Testis (tissue), 3 donors: ENCODE measurements around the gene MACROH2A1. TPM values are rescaled to one million over a fixed set of nuclear protein-coding genes. Genes with fewer than 3 reads are reported as not detected.

Experiments used
- DNase-seq: peaks from one replicate; pipeline ENCODE4 v3.0.0-alpha.2; 2019
- H3K27ac ChIP-seq, 2 donors: fragments of 200-600 bp; sonication (generic); one replicate each; pipeline ENCODE4 v1.5.1; 2019
- H3K27me3 ChIP-seq: fragments of 200-600 bp; sonication (generic); one replicate; pipeline ENCODE4 v1.5.1; 2019
- H3K36me3 ChIP-seq: fragments of 200-600 bp; sonication (generic); one replicate; pipeline ENCODE4 v1.5.1; 2017; ENCODE audit warnings: low read depth; ENCODE audit errors: missing control alignments
- H3K4me1 ChIP-seq: fragments of 200-600 bp; sonication (generic); one replicate; pipeline ENCODE4 v1.5.1; 2019
- H3K4me3 ChIP-seq, 2 donors: fragments of 200-600 bp; sonication (generic); one replicate each; pipeline ENCODE4 v1.5.1; 2017 to 2019
- H3K9me3 ChIP-seq: fragments of 200-600 bp; sonication (generic); one replicate; pipeline ENCODE4 v1.5.1; 2017
- CTCF ChIP-seq, 3 experiments: fragments of 450-650 bp in 2 of 3; fragments of 200-600 bp in 1 of 3; sonication (generic) in 1 of 3; IDR thresholded peaks; one replicate each; pipeline ENCODE4 v1.5.1; 2016 to 2019; ENCODE audit warnings: antibody characterized with exemption in 3 of 3, mild to moderate bottlenecking in 2 of 3, moderate library complexity in 1 of 3
- POLR2A ChIP-seq: fragments of 450-650 bp; IDR thresholded peaks from one replicate; pipeline ENCODE4 v1.6.1; 2017; ENCODE audit warnings: antibody characterized with exemption, mild to moderate bottlenecking, moderate library complexity
- WGBS, 2 donors: methylation state at CpG; one replicate each; pipeline ENCODE4 v1.1.5; 2018; 5-methylcytosine and 5-hydroxymethylcytosine counted together
- intact Hi-C: fragments of 100-400 bp; cut with DNase I; formaldehyde crosslinking; loops from one replicate; pipeline ENCODE4 v1.15.1; 2023; ENCODE audit warnings: low total_unique reads
- polyA plus RNA-seq: library from polyadenylated mRNA; stranded (reverse); fragments of 350-450 nt; fragmentation: Illumina TruSeq; extraction: RNeasy Lipid Tissue Mini Kit (QIAGEN cat#74804); gene quantifications from one replicate; pipeline ENCODE4 v1.2.3, GENCODE V29; 2014; ENCODE audit warnings: low read depth, low replicate concordance; ENCODE audit not compliant: insufficient read depth
- total RNA-seq, 2 donors: library from RNA; depleted of rRNA; stranded (reverse); fragments of >200 nt; gene quantifications; one replicate each; pipeline ENCODE4 v1.2.3, GENCODE V29; 2016

Gene MACROH2A1
- total and polyA plus RNA-seq, 3 donors from 2014 or later: 92.9 to 191 (median 178) TPM

- Histone ChIP-seq H3K9me3 (no peaks in the 10 kb centered on the region), H3K27ac (no peak overlapping the region), H3K27me3 (no peaks in the 10 kb centered on the region), H3K4me1 (no peaks in the 10 kb centered on the region), H3K4me3 (no peak overlapping the region), H3K36me3 (no peaks in the 10 kb centered on the region)
- TF ChIP-seq CTCF (IDR thresholded peaks at IDR 0.05): no peak
- TF ChIP-seq POLR2A: no peak
- no peak for DNase-seq
- intact Hi-C loops: no loop called here
- 70 to 93% methylated on average over 1 of the region's 1 CpG for WGBS, 2 donors
Observed at GRCh38 chr5:135428586-135428985, 29.6 kb upstream of the MACROH2A1 start.

- H3K4me1 ChIP-seq: no peaks in the 10 kb centered on the region
- intact Hi-C loops: no loop called here
- no peaks in the 10 kb centered on the region for H3K36me3 ChIP-seq
- H3K9me3 ChIP-seq: no peaks in the 10 kb centered on the region
- TF ChIP-seq CTCF (IDR thresholded peaks at IDR 0.05): peak in 2 of 3 experiments; percentile 49 to 63
- no peak for TF ChIP-seq POLR2A
- 63 to 71% methylated on average over 7 of the region's 7 CpGs for WGBS, 2 donors
- H3K27me3 ChIP-seq: no peaks in the 10 kb centered on the region
- H3K27ac ChIP-seq: no peak overlapping the region
- H3K4me3 ChIP-seq: no peak overlapping the region
- DNase-seq: peak; percentile 43
Observed at GRCh38 chr5:135426102-135427082, 27.4 kb upstream of the MACROH2A1 start.

- no peak for DNase-seq
- Histone ChIP-seq H3K4me1 (no peaks in the 10 kb centered on the region), H3K36me3 (no peaks in the 10 kb centered on the region), H3K27ac (no peak overlapping the region), H3K4me3 (no peak overlapping the region), H3K9me3 (no peaks in the 10 kb centered on the region), H3K27me3 (no peaks in the 10 kb centered on the region)
- intact Hi-C loops: no loop called here
- TF ChIP-seq CTCF (IDR thresholded peaks at IDR 0.05) (no peak), POLR2A (no peak)
- 43 to 48% methylated on average over 2 of the region's 2 CpGs for WGBS, 2 donors
Observed at GRCh38 chr5:135425641-135426040, 26.6 kb upstream of the MACROH2A1 start.

- DNase-seq: no peak
- no peaks in the 10 kb centered on the region for H3K36me3 ChIP-seq
- 87 to 95% methylated on average over 1 of the region's 1 CpG for WGBS, 2 donors
- no peaks in the 10 kb centered on the region for H3K4me1 ChIP-seq
- H3K27ac ChIP-seq: no peak overlapping the region
- H3K27me3 ChIP-seq: no peaks in the 10 kb centered on the region
- H3K4me3 ChIP-seq: no peak overlapping the region
- H3K9me3 ChIP-seq: no peaks in the 10 kb centered on the region
- no peak for TF ChIP-seq CTCF (IDR thresholded peaks at IDR 0.05)
- TF ChIP-seq POLR2A: no peak
- intact Hi-C loops: no loop called here
Observed at GRCh38 chr5:135423846-135424168, 24.8 kb upstream of the MACROH2A1 start.
